Kidney (tissue), 14 donors: ENCODE data around the gene TP53I11. TPM values are rescaled to one million over a fixed set of nuclear protein-coding genes. Genes with fewer than 3 reads are reported as not detected.

Experiments used
- DNase-seq, 5 donors: peaks; one replicate each; pipeline ENCODE4 v3.0.0-alpha.2; 2013 to 2020
- FAIRE-seq: peaks from 2 replicates; lab custom pipeline; 2012; peaks lifted over from hg19 to GRCh38; lab: Jason Lieb, UNC
- H3K27ac ChIP-seq, 2 donors: one replicate each; pipeline ENCODE4 v1.7.0; 2013; ENCODE audit warnings: low read depth in 2 of 2, low read length in 2 of 2, inconsistent platforms in 1 of 2
- H3K27me3 ChIP-seq: one replicate; pipeline ENCODE4 v1.7.1; 2013; ENCODE audit warnings: low read length, inconsistent platforms; ENCODE audit not compliant: control insufficient read depth, insufficient read depth
- H3K36me3 ChIP-seq, 3 donors: one replicate each; pipeline versions ENCODE4 v1.7.0 to v1.7.1; 2013; ENCODE audit warnings: low read length in 3 of 3, control low read depth in 1 of 3, inconsistent platforms in 1 of 3; ENCODE audit not compliant: insufficient read depth in 3 of 3, control insufficient read depth in 2 of 3
- H3K4me1 ChIP-seq, 3 donors: one replicate each; pipeline versions ENCODE4 v1.7.0 to v1.7.1; 2013; ENCODE audit warnings: low read length in 3 of 3, inconsistent platforms in 1 of 3, low read depth in 1 of 3; ENCODE audit not compliant: control insufficient read depth in 2 of 3, insufficient read depth in 2 of 3
- H3K4me3 ChIP-seq, 3 donors: one replicate each; pipeline versions ENCODE4 v1.7.0 to v1.8.1; 2013; ENCODE audit warnings: low read length in 3 of 3, control low read depth in 1 of 3, inconsistent platforms in 1 of 3
- H3K9ac ChIP-seq, 3 donors: one replicate each; pipeline versions ENCODE4 v1.7.0 to v1.7.1; 2013; ENCODE audit warnings: low read length in 3 of 3, control low read depth in 1 of 3, inconsistent platforms in 1 of 3
- H3K9me3 ChIP-seq, 3 donors: one replicate each; pipeline versions ENCODE4 v1.7.0 to v1.7.1; 2013; ENCODE audit warnings: low read length in 3 of 3, control low read depth in 1 of 3, inconsistent platforms in 1 of 3; ENCODE audit not compliant: control insufficient read depth in 2 of 3, insufficient read depth in 1 of 3
- CTCF ChIP-seq: IDR thresholded peaks from 3 replicates; pipeline ENCODE4 v1.5.1; 2012; ENCODE audit warnings: mild to moderate bottlenecking, moderate library complexity, borderline replicate concordance; ENCODE audit not compliant: insufficient read depth; ENCODE audit errors: extremely low read depth
- intact Hi-C: fragments of 100-400 bp; cut with DNase I; formaldehyde crosslinking; loops from one replicate; pipeline ENCODE4 v1.11.1; 2022
- polyA plus RNA-seq: library from polyadenylated mRNA; stranded (reverse); fragments of 350-450 nt; fragmentation: Illumina TruSeq; extraction: RNeasy Lipid Tissue Mini Kit (QIAGEN cat#74804); gene quantifications from one replicate; pipeline ENCODE4 v1.2.3, GENCODE V29; 2014; ENCODE audit warnings: low read depth, low replicate concordance; ENCODE audit not compliant: insufficient read depth
- total RNA-seq: library from RNA; stranded (reverse); fragmentation: NEBNext Ultra II Directional; extraction: Animal tissue kit (Norgen Biotek cat#: 25700); gene quantifications from one replicate; pipeline ENCODE4 v1.2.1, GENCODE V29; 2021
- donor health status: control.
- donor health status: control.
- donor health status: control.
- donor health status: control.
- donor health status: control.
- donor health status: DM: yes; HTN: yes; CAD: no.
- donor health status: Normal renal cell carcinoma (clear cell type).

Gene TP53I11
- total and polyA plus RNA-seq, 2 donors from 2014 or later, result 25.7 to 35.3 TPM

- no peak overlapping the region for H3K4me3 ChIP-seq
- H3K9me3 ChIP-seq, result no peaks in the 10 kb centered on the region
- no peak overlapping the region for H3K9ac ChIP-seq
- H3K27me3 ChIP-seq, result no peaks in the 10 kb centered on the region
- no peak overlapping the region for H3K27ac ChIP-seq
- no peaks in the 10 kb centered on the region for H3K36me3 ChIP-seq
- FAIRE-seq (no peak), DNase-seq (no peak)
- no peak for TF ChIP-seq CTCF
- intact Hi-C loops, result loop anchor here (10.0 kb wide), 1 partner anchor 391 kb away; no protein-coding TSS in a partner anchor
- peaks cover 0 to 3% (median 0%) of the 10 kb centered on the region in 3 donors for H3K4me1 ChIP-seq
Observed at GRCh38 chr11:44934110-44934509, 16.6 kb downstream of the TP53I11 start.

GRCh38 chr11:44931466-44931865 lies 19.2 kb downstream of the TP53I11 start:
- H3K4me3 ChIP-seq, result no peak overlapping the region
- H3K27me3 ChIP-seq, result no peaks in the 10 kb centered on the region
- DNase-seq, result no peak
- intact Hi-C loops, result loop anchor here (10.0 kb wide), 1 partner anchor 393 kb away; no protein-coding TSS in a partner anchor
- H3K9me3 ChIP-seq, result no peaks in the 10 kb centered on the region
- no peaks in the 10 kb centered on the region for H3K4me1 ChIP-seq
- no peak overlapping the region for H3K27ac ChIP-seq
- no peak overlapping the region for H3K9ac ChIP-seq
- no peak for TF ChIP-seq CTCF
- H3K36me3 ChIP-seq, result no peaks in the 10 kb centered on the region
- FAIRE-seq, result no peak

- Histone ChIP-seq H3K36me3 (no peaks in the 10 kb centered on the region), H3K4me3 (no peak overlapping the region), H3K9me3 (no peaks in the 10 kb centered on the region), H3K27ac (no peak overlapping the region), H3K27me3 (no peaks in the 10 kb centered on the region), H3K4me1 (no peaks in the 10 kb centered on the region), H3K9ac (no peak overlapping the region)
- no peak for TF ChIP-seq CTCF
- no peak for DNase-seq
- intact Hi-C loops, result loop anchor here (10.0 kb wide), 1 partner anchor 394 kb away; no protein-coding TSS in a partner anchor
- no peak for FAIRE-seq
Observed at GRCh38 chr11:44930588-44931302, 19.9 kb downstream of the TP53I11 start.
